ENCODE results near the gene TTPAL. TPM values are rescaled to one million over a fixed set of nuclear protein-coding genes. Genes with fewer than 3 reads are reported as not detected.

The TTPAL gene
- total and polyA plus RNA-seq, 10 of the 15 experiments (the other 5 are each of a cell fraction or from before 2014, with no cell fraction given), result 4.0 to 24.0 (median 9.3) TPM

GRCh38 chr20:44496976-44497375 is 21.3 kb downstream of the TTPAL start (continued):
- TF ChIP-seq CEBPZ (IDR thresholded peaks at IDR 0.05; ENCODE audit: low read depth, low read length) (no peak), POLR2AphosphoS5 (IDR thresholded peaks at IDR 0.05; ENCODE audit: low read length) (no peak), SMC3 (IDR thresholded peaks at IDR 0.05; ENCODE audit: borderline replicate concordance, low read length) (no peak), RUNX3 (IDR thresholded peaks at IDR 0.05; ENCODE audit: low read length) (peak; percentile 64), PBX3 (IDR thresholded peaks at IDR 0.05; ENCODE audit: insufficient replicate concordance, low read depth, low read length) (no peak), EED (IDR thresholded peaks at IDR 0.05; ENCODE audit: low read depth) (peak; percentile 76), SKIL (IDR thresholded peaks at IDR 0.05; ENCODE audit: low read depth, poor library complexity, severe bottlenecking) (no peak), TCF7 (IDR thresholded peaks at IDR 0.05; ENCODE audit: borderline replicate concordance) (no peak), SMAD5 (IDR thresholded peaks at IDR 0.05; ENCODE audit: low read depth) (no peak), MXI1 (IDR thresholded peaks at IDR 0.05; ENCODE audit: low read depth, low read length) (no peak), CBX5 (IDR thresholded peaks at IDR 0.05; ENCODE audit: low read depth) (no peak), ZBTB40 (IDR thresholded peaks at IDR 0.05; ENCODE audit: borderline replicate concordance) (no peak), YY1 (IDR thresholded peaks at IDR 0.05; ENCODE audit: low read depth, low read length) (no peak), ZNF274 (IDR thresholded peaks at IDR 0.05; ENCODE audit: insufficient read depth, insufficient read length) (no peak), ZNF687 (IDR thresholded peaks at IDR 0.05) (no peak), JUNB (IDR thresholded peaks at IDR 0.05) (peak; percentile 76)

Measured in GM12878 (cell line).